ENCODE results near the gene SUN2.

SUN2 gene

DNA sequence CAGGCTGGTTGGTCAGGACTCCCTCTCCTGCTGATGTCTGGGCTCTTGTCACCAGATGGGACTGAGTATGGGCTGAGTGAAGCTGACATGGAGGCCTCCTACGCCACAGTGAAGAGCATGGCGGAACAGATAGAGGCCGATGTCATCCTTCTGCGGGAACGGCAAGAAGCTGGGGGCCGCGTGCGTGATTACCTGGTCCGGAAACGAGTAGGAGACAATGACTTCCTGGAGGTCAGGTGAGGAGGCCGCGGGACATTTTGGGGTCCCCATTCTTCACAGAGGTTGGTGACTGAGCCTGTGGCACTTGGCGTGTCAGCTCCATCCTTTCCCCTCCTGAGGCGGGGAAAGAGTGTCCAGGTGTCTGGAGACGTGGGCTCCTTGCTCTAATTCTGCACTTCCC is 39.9 kb downstream of the SUN2 start:
- H3K9me3 ChIP-seq (ENCODE audit: control insufficient read depth, low read length) = no peaks in the 10 kb centered on the region
- H3K36me3 ChIP-seq (ENCODE audit: control insufficient read depth, insufficient read depth, low read length) = peaks cover 10% of the 10 kb centered on the region
- H3K27me3 ChIP-seq (ENCODE audit: control insufficient read depth, insufficient read depth, low read length) = no peaks in the 10 kb centered on the region
- no peak overlapping the region for H3K4me3 ChIP-seq (ENCODE audit: low read length)
- H3K4me1 ChIP-seq (ENCODE audit: control insufficient read depth, insufficient read depth, low read length) = peaks cover 17% of the 10 kb centered on the region
- H3K9ac ChIP-seq (ENCODE audit: low read length) = no peak overlapping the region

DNA sequence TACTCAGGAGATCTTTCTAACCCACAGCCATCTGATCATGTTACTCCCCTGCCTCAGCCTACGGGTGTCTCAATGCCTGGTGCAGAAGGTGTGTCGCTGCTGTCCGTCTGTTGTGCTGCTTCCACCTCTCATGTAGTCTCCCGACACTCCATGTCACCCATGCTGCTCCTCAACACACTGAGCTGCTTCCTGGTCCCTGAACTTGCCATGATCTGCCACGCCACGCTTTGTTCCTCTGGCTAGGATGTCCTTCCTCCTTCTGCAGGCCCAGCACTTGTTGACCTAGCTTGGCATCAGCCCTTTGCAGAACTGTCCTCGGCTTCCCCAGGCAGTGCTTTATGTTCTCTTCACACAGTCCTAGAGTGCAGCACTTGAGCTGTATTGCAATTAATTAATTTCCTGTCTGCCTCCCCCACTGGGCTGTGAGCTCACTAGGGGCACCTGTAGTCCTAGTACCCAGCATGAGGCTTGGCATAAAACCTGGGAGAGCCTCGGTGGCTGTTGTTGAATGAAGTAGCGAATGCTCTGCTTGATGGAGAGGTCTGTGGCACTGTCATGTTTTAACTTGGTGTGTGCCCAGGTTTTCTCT is 40.5 kb downstream of the SUN2 start:
- Histone ChIP-seq H3K9ac (ENCODE audit: low read length) (no peak overlapping the region), H3K9me3 (ENCODE audit: control insufficient read depth, low read length) (no peaks in the 10 kb centered on the region), H3K4me1 (ENCODE audit: control insufficient read depth, insufficient read depth, low read length) (peaks cover 17% of the 10 kb centered on the region), H3K36me3 (ENCODE audit: control insufficient read depth, insufficient read depth, low read length) (peaks cover 10% of the 10 kb centered on the region), H3K27me3 (ENCODE audit: control insufficient read depth, insufficient read depth, low read length) (no peaks in the 10 kb centered on the region), H3K4me3 (ENCODE audit: low read length) (no peak overlapping the region)

DNA sequence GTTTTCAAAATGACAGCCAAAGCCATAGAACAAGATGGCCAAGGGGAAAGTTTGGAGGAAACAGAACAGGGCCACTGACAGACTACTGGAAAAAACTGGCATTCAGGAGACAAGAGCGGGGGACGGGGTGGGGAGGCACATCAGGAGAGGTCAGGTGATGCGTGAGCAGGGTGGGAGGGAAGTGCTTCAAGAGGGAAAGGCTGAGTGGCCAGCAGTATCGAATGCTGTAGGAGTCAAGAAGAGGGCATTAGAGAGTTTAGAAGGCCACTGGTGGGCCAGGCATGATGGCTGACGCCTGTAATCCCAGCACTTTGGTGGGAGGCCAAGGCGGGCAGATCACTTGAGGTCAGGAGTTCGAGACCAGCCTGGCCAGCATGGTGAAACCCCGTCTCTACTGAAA is 41.9 kb downstream of the SUN2 start:
- peaks cover 17% of the 10 kb centered on the region for H3K4me1 ChIP-seq (ENCODE audit: control insufficient read depth, insufficient read depth, low read length)
- no peak overlapping the region for H3K4me3 ChIP-seq (ENCODE audit: low read length)
- peaks cover 10% of the 10 kb centered on the region for H3K36me3 ChIP-seq (ENCODE audit: control insufficient read depth, insufficient read depth, low read length)
- no peak overlapping the region for H3K9ac ChIP-seq (ENCODE audit: low read length)
- H3K9me3 ChIP-seq (ENCODE audit: control insufficient read depth, low read length) = no peaks in the 10 kb centered on the region
- H3K27me3 ChIP-seq (ENCODE audit: control insufficient read depth, insufficient read depth, low read length) = no peaks in the 10 kb centered on the region

GRCh38 chr22:38712486-38713207 is 43.2 kb downstream of the SUN2 start:
- Histone ChIP-seq H3K4me3 (ENCODE audit: low read length) (no peak overlapping the region), H3K36me3 (ENCODE audit: control insufficient read depth, insufficient read depth, low read length) (peaks cover 10% of the 10 kb centered on the region), H3K4me1 (ENCODE audit: control insufficient read depth, insufficient read depth, low read length) (peaks cover 17% of the 10 kb centered on the region), H3K27me3 (ENCODE audit: control insufficient read depth, insufficient read depth, low read length) (no peaks in the 10 kb centered on the region), H3K9ac (ENCODE audit: low read length) (no peak overlapping the region), H3K9me3 (ENCODE audit: control insufficient read depth, low read length) (no peaks in the 10 kb centered on the region)

- peaks cover 26% of the 10 kb centered on the region for H3K4me1 ChIP-seq (ENCODE audit: control insufficient read depth, insufficient read depth, low read length)
- H3K36me3 ChIP-seq (ENCODE audit: control insufficient read depth, insufficient read depth, low read length) = no peaks in the 10 kb centered on the region
- H3K9me3 ChIP-seq (ENCODE audit: control insufficient read depth, low read length) = no peaks in the 10 kb centered on the region
These were observed 44.9 kb downstream of the SUN2 start for GRCh38 chr22:38710866-38711265.

DNA sequence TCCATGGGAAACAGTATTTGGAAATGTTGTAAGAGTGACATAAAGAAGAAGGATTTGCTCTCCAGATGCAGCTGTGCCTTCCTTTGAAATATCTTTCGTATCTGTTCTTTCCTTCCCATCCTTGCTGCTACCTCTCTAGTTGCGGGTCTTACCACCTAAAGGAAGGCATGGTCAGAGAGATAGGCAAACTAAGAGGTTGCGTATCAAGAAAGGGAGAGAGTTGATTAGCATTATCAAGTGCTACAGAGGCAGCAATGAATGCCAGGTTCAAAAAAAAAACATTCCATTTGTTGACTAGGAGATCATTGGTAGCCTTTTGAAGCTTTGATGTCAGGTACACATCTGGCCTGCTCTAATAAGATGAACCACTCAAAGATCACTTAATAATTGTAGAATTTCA is 45.4 kb downstream of the SUN2 start:
- Histone ChIP-seq H3K4me1 (ENCODE audit: control insufficient read depth, insufficient read depth, low read length) (peaks cover 26% of the 10 kb centered on the region), H3K9ac (ENCODE audit: low read length) (no peak overlapping the region), H3K27me3 (ENCODE audit: control insufficient read depth, insufficient read depth, low read length) (no peaks in the 10 kb centered on the region), H3K9me3 (ENCODE audit: control insufficient read depth, low read length) (no peaks in the 10 kb centered on the region), H3K4me3 (ENCODE audit: low read length) (no peak overlapping the region), H3K36me3 (ENCODE audit: control insufficient read depth, insufficient read depth, low read length) (no peaks in the 10 kb centered on the region)

More at GRCh38 chr22:38710866-38711265, 44.9 kb downstream of the SUN2 start:
- no peaks in the 10 kb centered on the region for H3K27me3 ChIP-seq (ENCODE audit: control insufficient read depth, insufficient read depth, low read length)
- H3K4me3 ChIP-seq (ENCODE audit: low read length) = no peak overlapping the region
- no peak overlapping the region for H3K9ac ChIP-seq (ENCODE audit: low read length)

DNA sequence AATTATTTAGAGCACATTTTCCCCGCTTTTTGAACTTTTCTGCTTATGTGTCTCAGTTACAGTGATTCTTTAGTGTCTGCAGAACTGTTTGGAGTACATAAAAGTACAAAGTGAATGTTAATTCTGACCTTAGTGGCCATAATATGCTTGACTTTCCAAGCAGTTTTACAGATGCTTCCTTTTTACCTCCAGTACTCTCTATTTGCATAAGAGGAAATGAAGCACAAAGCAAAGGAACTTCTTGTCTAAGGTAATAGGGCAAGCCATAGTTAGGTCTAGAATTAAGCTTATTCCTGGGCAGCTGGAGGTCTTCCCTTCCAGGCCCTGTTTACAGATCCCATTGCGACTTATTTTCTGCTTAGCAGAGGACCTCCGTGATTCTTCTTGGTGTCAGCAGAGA is 46.5 kb downstream of the SUN2 start:
- H3K36me3 ChIP-seq (ENCODE audit: control insufficient read depth, insufficient read depth, low read length) = no peaks in the 10 kb centered on the region
- peaks cover 33% of the 10 kb centered on the region for H3K4me1 ChIP-seq (ENCODE audit: control insufficient read depth, insufficient read depth, low read length)
- no peaks in the 10 kb centered on the region for H3K9me3 ChIP-seq (ENCODE audit: control insufficient read depth, low read length)
- no peak overlapping the region for H3K9ac ChIP-seq (ENCODE audit: low read length)
- H3K4me3 ChIP-seq (ENCODE audit: low read length) = no peak overlapping the region
- no peaks in the 10 kb centered on the region for H3K27me3 ChIP-seq (ENCODE audit: control insufficient read depth, insufficient read depth, low read length)

DNA sequence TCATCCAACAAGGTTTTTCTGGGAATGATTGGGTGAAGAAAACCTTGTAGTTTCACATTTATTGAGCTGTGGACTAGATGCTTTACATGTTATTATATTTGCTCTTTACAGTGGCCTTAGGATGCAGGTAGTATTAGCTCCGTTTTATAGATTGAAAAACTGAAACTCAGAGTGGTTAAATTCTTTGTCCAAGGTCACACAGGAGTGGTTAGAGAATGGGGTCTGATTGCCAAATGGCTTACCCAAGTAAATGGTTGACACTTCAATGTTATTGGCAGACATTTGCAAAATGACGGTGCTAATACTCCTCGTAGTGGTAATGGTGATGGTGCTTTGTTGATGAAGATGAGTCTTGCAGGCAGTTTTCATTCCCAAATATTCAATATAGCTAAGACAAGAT is 47.8 kb downstream of the SUN2 start:
- no peaks in the 10 kb centered on the region for H3K9me3 ChIP-seq (ENCODE audit: control insufficient read depth, low read length)
- H3K36me3 ChIP-seq (ENCODE audit: control insufficient read depth, insufficient read depth, low read length) = no peaks in the 10 kb centered on the region
- no peaks in the 10 kb centered on the region for H3K27me3 ChIP-seq (ENCODE audit: control insufficient read depth, insufficient read depth, low read length)
- no peak overlapping the region for H3K9ac ChIP-seq (ENCODE audit: low read length)
- no peak overlapping the region for H3K4me3 ChIP-seq (ENCODE audit: low read length)
- H3K4me1 ChIP-seq (ENCODE audit: control insufficient read depth, insufficient read depth, low read length) = peaks cover 29% of the 10 kb centered on the region

GRCh38 chr22:38707346-38707745 is 48.5 kb downstream of the SUN2 start:
- no peaks in the 10 kb centered on the region for H3K36me3 ChIP-seq (ENCODE audit: control insufficient read depth, insufficient read depth, low read length)
- peak overlapping the region; percentile 82 for H3K4me3 ChIP-seq (ENCODE audit: low read length)
- H3K9me3 ChIP-seq (ENCODE audit: control insufficient read depth, low read length) = no peaks in the 10 kb centered on the region
- H3K4me1 ChIP-seq (ENCODE audit: control insufficient read depth, insufficient read depth, low read length) = peaks cover 29% of the 10 kb centered on the region
- no peak overlapping the region for H3K9ac ChIP-seq (ENCODE audit: low read length)
- H3K27me3 ChIP-seq (ENCODE audit: control insufficient read depth, insufficient read depth, low read length) = no peaks in the 10 kb centered on the region

- peak overlapping the region; percentile 82 for H3K4me3 ChIP-seq (ENCODE audit: low read length)
These were observed 49.0 kb downstream of the SUN2 start for GRCh38 chr22:38706901-38707195.

DNA sequence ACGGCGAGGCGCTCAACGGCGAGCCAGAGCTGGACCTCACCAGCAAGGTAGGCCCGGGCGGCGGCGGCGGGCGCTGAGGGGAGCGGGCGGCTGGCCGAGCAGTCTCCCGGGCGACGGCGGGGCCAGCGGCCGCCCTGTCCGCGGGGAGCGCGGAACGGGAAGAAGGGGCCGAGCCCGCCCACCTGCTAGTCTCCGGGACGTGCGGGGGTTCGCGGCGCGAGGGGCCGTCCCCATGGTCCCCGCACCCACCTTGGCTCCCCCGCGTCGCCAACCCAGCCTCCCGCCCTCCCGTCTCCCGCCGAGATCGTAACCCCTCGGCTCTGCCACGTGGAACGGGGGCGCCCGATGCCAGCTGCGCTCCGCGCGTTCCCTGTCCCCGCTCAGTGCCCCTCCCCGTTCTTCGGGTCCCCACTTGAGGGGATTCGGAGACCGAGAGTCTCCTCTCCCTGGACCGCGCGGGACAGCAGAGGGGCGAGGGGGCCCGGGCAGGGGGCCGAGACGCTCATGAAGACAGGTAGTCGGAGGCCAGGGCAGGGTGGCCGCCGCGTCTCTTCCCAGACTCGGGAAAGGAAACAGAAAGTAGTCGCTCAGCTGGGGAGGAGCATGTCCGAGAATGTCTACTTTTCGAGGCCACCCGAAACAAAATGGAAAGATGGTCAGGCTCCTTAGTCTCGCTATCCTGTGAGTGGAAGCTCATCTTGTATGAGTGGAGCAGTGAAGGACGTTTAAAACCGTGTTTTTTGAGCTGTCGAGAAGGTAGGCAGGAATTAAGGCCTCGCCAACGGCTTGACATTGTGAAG is 49.5 kb downstream of the SUN2 start:
- H3K4me1 ChIP-seq (ENCODE audit: control insufficient read depth, insufficient read depth, low read length) = peaks cover 29% of the 10 kb centered on the region
- no peaks in the 10 kb centered on the region for H3K27me3 ChIP-seq (ENCODE audit: control insufficient read depth, insufficient read depth, low read length)
- no peaks in the 10 kb centered on the region for H3K9me3 ChIP-seq (ENCODE audit: control insufficient read depth, low read length)
- H3K36me3 ChIP-seq (ENCODE audit: control insufficient read depth, insufficient read depth, low read length) = no peaks in the 10 kb centered on the region
- H3K4me3 ChIP-seq (ENCODE audit: low read length) = peak overlapping the region; percentile 82
- peak overlapping the region; percentile 78 for H3K9ac ChIP-seq (ENCODE audit: low read length)

More at GRCh38 chr22:38706901-38707195, 49.0 kb downstream of the SUN2 start:
- H3K4me1 ChIP-seq (ENCODE audit: control insufficient read depth, insufficient read depth, low read length) = peaks cover 29% of the 10 kb centered on the region
- no peaks in the 10 kb centered on the region for H3K9me3 ChIP-seq (ENCODE audit: control insufficient read depth, low read length)
- H3K27me3 ChIP-seq (ENCODE audit: control insufficient read depth, insufficient read depth, low read length) = no peaks in the 10 kb centered on the region
- H3K9ac ChIP-seq (ENCODE audit: low read length) = peak overlapping the region; percentile 78
- no peaks in the 10 kb centered on the region for H3K36me3 ChIP-seq (ENCODE audit: control insufficient read depth, insufficient read depth, low read length)

Measured in mucosa of stomach (tissue), 1 donor.